VCaP (cell line): Measurements from ENCODE around the gene TASP1.

ENCODE experiments used
- H3K27ac ChIP-seq: fragments of 450-650 bp; 2 replicates; pipeline ENCODE4 v1.5.1; 2017
- TF ChIP-seq, protein P1 (sequence below): fragments of 450-650 bp; conservative IDR thresholded peaks from 2 replicates; pipeline ENCODE4 v1.5.1; 2017; ENCODE audit warnings: mild to moderate bottlenecking, moderate library complexity

TASP1 gene

DNA sequence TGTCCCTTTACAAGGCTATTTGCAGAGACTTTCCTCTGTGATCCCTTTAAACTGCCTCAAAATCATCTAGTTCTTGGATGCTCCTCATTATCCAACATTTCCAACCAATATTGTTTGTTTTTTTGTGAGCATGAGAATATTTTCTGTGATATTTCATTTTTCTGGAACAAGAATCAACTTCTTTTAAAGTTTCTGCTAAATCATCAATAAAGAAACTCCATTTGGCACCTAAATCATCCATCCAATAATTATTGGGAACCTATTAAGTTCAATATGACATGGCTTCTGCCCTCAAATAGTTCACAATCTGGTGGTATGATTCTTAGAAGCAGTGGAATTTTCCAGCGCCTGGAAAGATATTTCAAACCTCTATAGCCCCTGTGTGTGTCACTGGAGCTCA is 210.0 kb downstream of the TASP1 start:
- TF ChIP-seq, protein P1, sequence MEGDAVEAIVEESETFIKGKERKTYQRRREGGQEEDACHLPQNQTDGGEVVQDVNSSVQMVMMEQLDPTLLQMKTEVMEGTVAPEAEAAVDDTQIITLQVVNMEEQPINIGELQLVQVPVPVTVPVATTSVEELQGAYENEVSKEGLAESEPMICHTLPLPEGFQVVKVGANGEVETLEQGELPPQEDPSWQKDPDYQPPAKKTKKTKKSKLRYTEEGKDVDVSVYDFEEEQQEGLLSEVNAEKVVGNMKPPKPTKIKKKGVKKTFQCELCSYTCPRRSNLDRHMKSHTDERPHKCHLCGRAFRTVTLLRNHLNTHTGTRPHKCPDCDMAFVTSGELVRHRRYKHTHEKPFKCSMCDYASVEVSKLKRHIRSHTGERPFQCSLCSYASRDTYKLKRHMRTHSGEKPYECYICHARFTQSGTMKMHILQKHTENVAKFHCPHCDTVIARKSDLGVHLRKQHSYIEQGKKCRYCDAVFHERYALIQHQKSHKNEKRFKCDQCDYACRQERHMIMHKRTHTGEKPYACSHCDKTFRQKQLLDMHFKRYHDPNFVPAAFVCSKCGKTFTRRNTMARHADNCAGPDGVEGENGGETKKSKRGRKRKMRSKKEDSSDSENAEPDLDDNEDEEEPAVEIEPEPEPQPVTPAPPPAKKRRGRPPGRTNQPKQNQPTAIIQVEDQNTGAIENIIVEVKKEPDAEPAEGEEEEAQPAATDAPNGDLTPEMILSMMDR: no peak
- H3K27ac ChIP-seq: no peak overlapping the region

DNA sequence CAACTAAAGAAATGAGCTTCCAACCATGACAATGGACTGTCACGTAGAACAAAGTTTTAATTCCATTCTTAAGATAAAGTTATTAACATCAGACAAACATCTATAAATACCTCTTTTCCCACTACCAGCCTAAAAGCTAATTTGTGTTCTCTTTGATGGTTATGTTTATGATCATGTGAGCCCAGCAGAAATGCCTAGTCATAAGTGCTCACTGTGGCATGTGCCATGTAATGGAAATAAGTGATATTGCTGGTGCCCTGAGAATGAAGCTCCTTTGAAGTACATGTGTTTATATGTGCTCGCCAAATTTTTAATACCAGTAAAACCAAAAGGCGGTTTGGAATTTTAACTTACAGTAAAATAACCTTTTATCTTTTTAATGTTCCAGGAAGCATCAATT is 211.9 kb downstream of the TASP1 start:
- TF ChIP-seq, protein P1: no peak
- no peak overlapping the region for H3K27ac ChIP-seq

DNA sequence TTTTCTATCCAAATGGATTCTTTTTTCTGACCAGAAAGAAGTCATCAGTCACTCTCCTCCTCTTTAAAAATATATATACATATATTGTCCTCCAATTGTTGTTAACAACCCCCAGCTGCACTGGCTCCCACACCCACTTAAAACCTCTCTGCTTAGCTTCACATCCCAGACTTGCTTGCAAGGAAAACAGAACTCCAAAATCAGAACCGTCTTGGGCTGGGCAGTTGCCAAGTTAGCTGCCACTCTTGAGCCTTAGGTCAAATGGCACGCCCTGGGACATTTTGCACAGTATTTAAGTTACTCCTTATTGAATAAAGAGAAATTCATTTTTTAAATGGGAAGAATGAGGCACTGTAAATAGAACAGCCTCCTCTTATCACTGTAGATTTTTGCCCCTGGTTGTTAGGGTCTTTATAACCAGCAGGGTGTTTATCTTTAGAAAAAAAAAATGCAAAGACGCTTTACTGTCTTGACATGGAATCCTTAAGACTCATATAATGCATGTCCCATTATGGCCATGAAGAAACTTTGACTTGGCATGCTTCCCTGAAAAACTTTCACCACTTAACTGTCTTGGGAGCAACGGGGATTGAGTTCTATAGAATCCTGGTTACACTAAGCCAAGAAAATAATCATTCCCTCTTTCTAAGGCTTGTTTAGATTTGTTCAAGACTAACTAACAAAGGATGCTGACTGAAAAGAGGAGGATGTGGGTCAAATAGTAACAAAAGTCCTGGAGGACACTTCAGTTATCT is 213.2 kb downstream of the TASP1 start:
- no peak overlapping the region for H3K27ac ChIP-seq
- TF ChIP-seq, protein P1: no peak

DNA sequence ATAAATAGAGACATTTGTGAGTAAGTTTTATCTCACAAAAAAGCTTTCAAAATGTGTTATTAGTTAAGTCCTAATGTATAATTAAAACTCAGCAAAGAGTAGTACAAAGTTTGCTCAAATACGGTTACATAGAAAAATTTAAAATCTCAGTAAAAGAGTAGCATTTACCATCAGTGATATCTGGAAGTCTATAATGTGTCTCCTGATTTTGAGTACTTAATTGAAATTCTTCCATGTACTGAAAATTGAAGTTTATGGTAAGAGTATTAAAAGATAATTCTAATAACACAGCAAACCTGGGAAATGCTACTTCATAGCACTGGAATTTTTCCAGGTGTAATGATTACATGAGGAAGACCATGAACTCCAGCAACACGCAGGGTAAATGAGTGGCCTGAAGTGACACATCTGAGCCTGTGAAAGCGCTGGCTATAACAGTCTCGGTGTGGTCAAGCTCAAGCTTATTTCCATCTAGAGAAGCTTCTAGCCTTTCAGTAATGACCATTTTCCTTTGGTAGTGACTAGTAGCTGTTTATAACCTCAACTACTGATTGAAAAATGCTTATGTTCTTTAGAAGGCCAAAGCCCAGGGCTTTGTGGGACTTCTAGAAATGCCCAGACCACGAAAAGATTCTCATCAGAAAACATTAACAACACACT is 214.4 kb downstream of the TASP1 start:
- TF ChIP-seq, protein P1: no peak
- peak overlapping the region; percentile 34 for H3K27ac ChIP-seq

DNA sequence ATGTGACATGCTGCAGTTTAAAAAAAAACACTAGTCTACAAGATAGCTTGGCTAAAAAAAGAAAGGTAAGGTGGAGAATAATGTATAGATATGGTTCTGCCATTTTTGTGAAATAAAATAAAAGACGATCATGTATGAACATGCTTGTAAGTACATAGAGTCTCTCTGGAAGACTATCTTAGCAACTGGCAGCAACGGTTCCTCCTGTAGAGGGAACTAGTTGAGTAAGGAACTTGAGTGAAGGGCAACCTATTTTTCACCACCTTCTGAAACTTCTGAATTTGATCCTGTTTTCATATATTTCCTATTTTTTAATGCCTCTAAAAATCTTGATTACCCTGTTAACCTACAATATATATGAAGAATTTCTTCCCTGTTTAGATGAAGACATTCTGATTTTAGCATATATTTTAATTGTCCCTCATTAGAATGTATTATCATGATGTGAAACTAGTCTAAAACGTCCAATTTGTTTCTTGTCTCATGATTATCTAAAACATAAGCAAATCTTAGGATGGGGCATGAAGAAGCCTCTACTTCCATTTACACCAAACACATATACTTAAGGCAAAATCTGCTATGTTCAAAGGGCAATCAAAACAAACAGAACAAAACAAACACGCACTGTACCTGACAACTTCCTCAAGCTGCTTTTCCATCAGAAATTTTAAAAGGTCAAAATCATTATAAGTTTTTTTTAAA is 215.1 kb downstream of the TASP1 start:
- H3K27ac ChIP-seq: peak overlapping the region; percentile 34
- TF ChIP-seq, protein P1: no peak; the same call in 1 of the 2 replicates

DNA sequence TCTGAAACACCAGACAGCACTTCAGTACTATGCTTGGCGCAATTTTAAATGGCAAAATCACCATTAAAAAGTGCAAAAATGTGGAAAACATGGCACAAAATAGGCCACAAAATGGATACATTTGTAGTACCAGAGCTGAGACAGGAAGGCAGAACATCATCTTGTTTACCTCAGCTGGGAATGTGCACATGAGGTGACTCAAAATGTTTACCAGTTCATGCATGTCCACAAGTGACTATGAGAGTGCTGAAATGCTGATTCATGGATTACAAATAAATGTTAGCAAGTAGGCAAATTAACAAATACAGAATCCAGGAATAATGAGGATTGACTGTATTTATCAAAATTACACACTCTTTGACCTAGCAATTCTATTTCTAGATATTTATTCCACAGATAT is 216.1 kb downstream of the TASP1 start:
- H3K27ac ChIP-seq: no peak overlapping the region
- TF ChIP-seq, protein P1: no peak

DNA sequence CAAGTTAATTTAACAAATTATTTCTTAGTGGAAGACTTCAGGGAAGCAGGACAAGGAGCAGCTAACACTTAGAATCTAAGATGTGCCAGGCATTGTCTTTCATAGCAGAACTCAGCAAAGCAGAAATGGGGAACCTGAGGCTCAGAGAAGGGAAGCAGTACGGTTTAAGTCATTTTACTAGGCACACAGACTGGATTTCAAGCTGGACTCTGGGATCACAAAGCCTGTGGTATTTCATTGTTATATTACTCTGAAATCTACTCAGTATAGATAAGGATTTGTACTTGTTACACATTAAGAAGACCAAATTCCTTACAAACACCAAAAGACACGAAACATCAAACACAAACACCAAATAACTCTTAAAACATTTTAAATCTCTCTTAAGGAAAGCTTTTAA is 218.1 kb downstream of the TASP1 start:
- TF ChIP-seq, protein P1: no peak
- H3K27ac ChIP-seq: no peak overlapping the region
